ENCODE results near the gene DUXA.
"Not testable (repeated sequence)": the region's sequence is repeated elsewhere in the genome, so short reads cannot be mapped to it uniquely, and the experiment has no call there.

Gene DUXA

GRCh38 chr19:57141699-57142098 lies 25.6 kb downstream of the DUXA start:
- DNase-seq (ENCODE audit: low spot score): no peak
- no peak overlapping the region for H3K27ac ChIP-seq
- H3K4me3 ChIP-seq: no peak overlapping the region
- no peak for TF ChIP-seq CTCF (IDR thresholded peaks at IDR 0.05)

- H3K27ac ChIP-seq: no peak overlapping the region
- DNase-seq (ENCODE audit: low spot score): no peak
- TF ChIP-seq CTCF (IDR thresholded peaks at IDR 0.05): no peak
- no peak overlapping the region for H3K4me3 ChIP-seq
Measured at GRCh38 chr19:57135797-57136196, 31.5 kb downstream of the DUXA start.

- not testable (repeated sequence) for DNase-seq (ENCODE audit: low spot score); H3K27ac ChIP-seq; H3K4me3 ChIP-seq
Measured at GRCh38 chr19:57127403-57127802, 39.9 kb downstream of the DUXA start.

- no peak overlapping the region for H3K4me3 ChIP-seq
- no peak for TF ChIP-seq CTCF (IDR thresholded peaks at IDR 0.05)
- no peak for DNase-seq (ENCODE audit: low spot score)
- H3K27ac ChIP-seq: no peak overlapping the region
Measured at GRCh38 chr19:57123882-57124281, 43.4 kb downstream of the DUXA start.

GRCh38 chr19:57118848-57119247 lies 48.4 kb downstream of the DUXA start:
- no peak for DNase-seq (ENCODE audit: low spot score)
- Histone ChIP-seq H3K4me3 (no peak overlapping the region), H3K27ac (no peak overlapping the region)
- no peak for TF ChIP-seq CTCF (IDR thresholded peaks at IDR 0.05)

- DNase-seq (ENCODE audit: low spot score); H3K4me3 ChIP-seq; H3K27ac ChIP-seq: not testable (repeated sequence)
Measured at GRCh38 chr19:57113501-57113900, 53.8 kb downstream of the DUXA start.

GRCh38 chr19:57111329-57111644 lies 56.0 kb downstream of the DUXA start:
- Histone ChIP-seq H3K27ac (no peak overlapping the region), H3K4me3 (no peak overlapping the region)
- TF ChIP-seq CTCF (IDR thresholded peaks at IDR 0.05): no peak
- DNase-seq (ENCODE audit: low spot score): no peak

- no peak for TF ChIP-seq CTCF (IDR thresholded peaks at IDR 0.05)
- Histone ChIP-seq H3K4me3 (no peak overlapping the region), H3K27ac (no peak overlapping the region)
- DNase-seq (ENCODE audit: low spot score): no peak
Measured at GRCh38 chr19:57110592-57111328, 56.5 kb downstream of the DUXA start.
